OCI-LY3 (cell line): ENCODE measurements around the gene TMEM245.

ENCODE experiments used
- H2AFZ ChIP-seq: fragments of 200-600, 300-600 bp; shearing (Covaris generic); 2 replicates; pipeline ENCODE4 v1.6.0; 2014; ENCODE audit warnings: antibody characterized with exemption, low read depth, low read length
- H3K27ac ChIP-seq: fragments of 200-600, 300-600 bp; sonication (generic); 2 replicates; pipeline ENCODE4 v1.5.1; 2014; ENCODE audit warnings: mild to moderate bottlenecking, low read length, moderate library complexity, mixed read lengths
- H3K27me3 ChIP-seq: fragments of 200-600, 300-600 bp; sonication (generic); 2 replicates; pipeline ENCODE4 v1.6.1; 2014; ENCODE audit warnings: low read depth, low read length, mixed read lengths
- H3K36me3 ChIP-seq: fragments of 200-600, 300-600 bp; sonication (generic); replicated peaks from 2 replicates; pipeline ENCODE3; 2014; ENCODE audit warnings: low read depth, low read length, mixed read lengths
- H3K4me1 ChIP-seq: fragments of 300-600, 200-600 bp; sonication (generic); 2 replicates; pipeline ENCODE4 v1.6.1; 2014; ENCODE audit warnings: low read length, mixed read lengths
- H3K4me2 ChIP-seq: fragments of 200-600, 300-600 bp; sonication (generic); 2 replicates; pipeline ENCODE4 v1.6.1; 2014; ENCODE audit warnings: low read length, mixed read lengths
- H3K4me3 ChIP-seq: fragments of 300-600, 200-600 bp; sonication (generic); 2 replicates; pipeline ENCODE4 v1.5.1; 2014; ENCODE audit warnings: antibody characterized with exemption, mild to moderate bottlenecking, low read length, moderate library complexity
- H3K79me2 ChIP-seq: fragments of 300-600, 200-600 bp; shearing (Covaris generic); 2 replicates; pipeline ENCODE4 v1.6.1; 2014; ENCODE audit warnings: mild to moderate bottlenecking, low read length, mixed read lengths
- H3K9ac ChIP-seq: fragments of 300-600, 200-600 bp; shearing (Covaris generic); 2 replicates; pipeline ENCODE4 v1.6.0; 2014; ENCODE audit warnings: mild to moderate bottlenecking, low read length, moderate library complexity
- H3K9me3 ChIP-seq: fragments of 200-600, 300-600 bp; shearing (Covaris generic); 2 replicates; pipeline ENCODE4 v1.6.1; 2014; ENCODE audit warnings: low read length, mixed read lengths; ENCODE audit not compliant: insufficient read depth
- H4K20me1 ChIP-seq: fragments of 200-600, 300-600 bp; sonication (generic); 2 replicates; pipeline ENCODE4 v1.6.1; 2016; ENCODE audit warnings: low read length, mixed read lengths; ENCODE audit not compliant: insufficient read depth
- CTCF ChIP-seq: fragments of 200-600, 300-600 bp; sonication (generic); IDR thresholded peaks from 2 replicates; pipeline ENCODE4 v1.5.1; 2014; ENCODE audit warnings: antibody characterized with exemption, low read length, low read depth
- EZH2phosphoT487 ChIP-seq: fragments of 200-600 bp; shearing (Covaris generic); IDR thresholded peaks from 2 replicates; pipeline ENCODE4 v1.6.1; 2018; ENCODE audit warnings: antibody characterized with exemption, mixed run types, low read depth

Gene TMEM245

GRCh38 chr9:109052416-109052815 lies 67.3 kb downstream of the TMEM245 start:
- H3K9ac ChIP-seq, result no peak overlapping the region
- no peaks in the 10 kb centered on the region for H3K79me2 ChIP-seq
- H3K36me3 ChIP-seq, result peaks cover 55% of the 10 kb centered on the region
- H3K27ac ChIP-seq, result no peak overlapping the region
- H3K4me2 ChIP-seq, result no peak overlapping the region
- H4K20me1 ChIP-seq, result no peaks in the 10 kb centered on the region
- H3K4me1 ChIP-seq, result no peaks in the 10 kb centered on the region
- no peak overlapping the region for H2AFZ ChIP-seq
- no peaks in the 10 kb centered on the region for H3K27me3 ChIP-seq
- no peak overlapping the region for H3K4me3 ChIP-seq
- TF ChIP-seq EZH2phosphoT487 (no peak), CTCF (no peak)
- H3K9me3 ChIP-seq, result no peaks in the 10 kb centered on the region

DNA sequence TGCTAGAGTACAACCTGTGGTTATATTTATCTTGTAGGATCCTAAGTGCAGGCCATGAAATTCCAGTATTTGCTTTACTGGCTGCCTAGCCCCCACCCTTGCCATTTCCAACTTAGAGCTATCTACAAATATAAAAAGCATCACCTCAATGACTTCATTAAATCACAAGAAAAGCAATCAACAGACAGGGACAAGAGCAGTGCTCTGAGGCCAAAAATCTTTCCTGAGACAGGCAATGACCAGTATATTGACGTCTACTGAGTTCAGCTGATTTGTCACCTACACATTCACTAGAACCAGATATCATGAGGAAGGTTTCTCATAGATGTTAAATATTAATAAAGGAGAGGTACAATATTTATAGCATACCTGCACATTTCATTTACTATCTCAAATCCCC lies 68.0 kb downstream of the TMEM245 start:
- no peak overlapping the region for H3K4me2 ChIP-seq
- no peaks in the 10 kb centered on the region for H3K27me3 ChIP-seq
- TF ChIP-seq CTCF, result no peak
- no peak for TF ChIP-seq EZH2phosphoT487
- H3K9ac ChIP-seq, result no peak overlapping the region
- no peaks in the 10 kb centered on the region for H3K9me3 ChIP-seq
- no peaks in the 10 kb centered on the region for H3K4me1 ChIP-seq
- no peak overlapping the region for H2AFZ ChIP-seq
- no peaks in the 10 kb centered on the region for H3K79me2 ChIP-seq
- no peak overlapping the region for H3K27ac ChIP-seq
- no peaks in the 10 kb centered on the region for H4K20me1 ChIP-seq
- no peak overlapping the region for H3K4me3 ChIP-seq
- H3K36me3 ChIP-seq, result peaks cover 55% of the 10 kb centered on the region

DNA sequence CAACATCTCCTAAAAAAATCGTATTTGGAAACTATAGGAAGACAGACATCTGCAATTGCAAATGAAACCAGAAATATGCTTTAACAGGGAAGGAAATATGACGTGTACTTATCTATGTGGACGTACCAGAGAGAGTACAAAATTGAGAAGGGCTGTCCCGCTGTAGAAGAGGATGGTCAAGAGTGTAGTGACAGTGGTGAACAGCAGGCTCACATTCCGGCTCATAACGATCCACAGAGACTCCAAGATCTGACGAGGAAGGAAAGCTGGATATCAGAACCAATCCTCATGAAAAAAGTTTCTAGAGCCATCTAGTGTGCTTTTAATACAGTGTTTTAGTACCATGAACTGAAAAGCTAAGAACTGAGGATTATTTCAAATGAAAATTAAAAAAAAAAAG lies 69.3 kb downstream of the TMEM245 start:
- H3K36me3 ChIP-seq, result peaks cover 55% of the 10 kb centered on the region
- TF ChIP-seq CTCF (no peak), EZH2phosphoT487 (no peak)
- H3K4me1 ChIP-seq, result no peaks in the 10 kb centered on the region
- no peak overlapping the region for H2AFZ ChIP-seq
- no peaks in the 10 kb centered on the region for H3K79me2 ChIP-seq
- H4K20me1 ChIP-seq, result no peaks in the 10 kb centered on the region
- H3K4me3 ChIP-seq, result no peak overlapping the region
- no peak overlapping the region for H3K9ac ChIP-seq
- H3K27ac ChIP-seq, result no peak overlapping the region
- no peaks in the 10 kb centered on the region for H3K9me3 ChIP-seq
- H3K27me3 ChIP-seq, result no peaks in the 10 kb centered on the region
- H3K4me2 ChIP-seq, result no peak overlapping the region

GRCh38 chr9:109048822-109049221 lies 70.9 kb downstream of the TMEM245 start:
- Histone ChIP-seq H2AFZ (no peak overlapping the region), H3K27me3 (no peaks in the 10 kb centered on the region), H3K36me3 (peaks cover 61% of the 10 kb centered on the region), H3K27ac (no peak overlapping the region), H3K4me3 (no peak overlapping the region), H3K9ac (no peak overlapping the region), H4K20me1 (no peaks in the 10 kb centered on the region), H3K4me1 (no peaks in the 10 kb centered on the region), H3K4me2 (no peak overlapping the region), H3K9me3 (no peaks in the 10 kb centered on the region), H3K79me2 (no peaks in the 10 kb centered on the region)
- no peak for TF ChIP-seq CTCF
- TF ChIP-seq EZH2phosphoT487, result no peak
